Naive thymus-derived CD4-positive, alpha-beta T cell (primary cell): ENCODE measurements around the gene FGD3. TPM values are rescaled to one million over a fixed set of nuclear protein-coding genes. Genes with fewer than 3 reads are reported as not detected.
A peak's percentile ranks its signal among the peaks of the same experiment; 100 is the strongest.

Source experiments
- ATAC-seq: fragments of 150-1000 bp; cut with Tn5 transposase; 2 replicates; pipeline ENCODE4 v1.10.0; 2021; ENCODE audit warnings: mild to moderate bottlenecking, moderate library complexity
- CTCF ChIA-PET: fragments of 350-600 bp; sonication (Branson Sonifier 250); formaldehyde crosslinking; loops from one replicate; lab custom pipeline; 2021; ENCODE audit warnings: antibody characterized with exemption; lab: Charles Lee
- POLR2A ChIA-PET: fragments of 350-600 bp; sonication (Branson Sonifier 250); formaldehyde crosslinking; loops from one replicate; lab custom pipeline; 2021; ENCODE audit warnings: antibody characterized with exemption, inconsistent platforms; lab: Charles Lee
- DNase-seq, 9 donors: peaks; one replicate each; pipeline versions ENCODE4 v3.0.0 to v3.0.0-alpha.2; 2020 to 2022; ENCODE audit warnings: mixed read lengths in 1 of 9
- H3K27ac ChIP-seq: one replicate; pipeline ENCODE4 v1.7.0; 2013; ENCODE audit warnings: mild to moderate bottlenecking, low read depth, low read length, moderate library complexity
- H3K27me3 ChIP-seq, 2 donors: one replicate each; pipeline ENCODE4 v1.7.0; 2013; ENCODE audit warnings: low read length in 2 of 2, mild to moderate bottlenecking in 2 of 2, moderate library complexity in 2 of 2; ENCODE audit not compliant: control insufficient read depth in 2 of 2, insufficient read depth in 2 of 2
- H3K36me3 ChIP-seq, 3 experiments: 1 replicate in 2 of 3; 2 replicates in 1 of 3; pipeline ENCODE4 v1.7.0; 2013; ENCODE audit warnings: low read length in 3 of 3, mild to moderate bottlenecking in 3 of 3, moderate library complexity in 1 of 3; ENCODE audit not compliant: insufficient read depth in 3 of 3, control insufficient read depth in 2 of 3
- H3K4me1 ChIP-seq, 2 donors: one replicate each; pipeline ENCODE4 v1.7.0; 2013; ENCODE audit warnings: low read length in 2 of 2, mild to moderate bottlenecking in 2 of 2, moderate library complexity in 1 of 2; ENCODE audit not compliant: control insufficient read depth in 2 of 2, insufficient read depth in 2 of 2
- H3K4me3 ChIP-seq: 2 replicates; pipeline ENCODE4 v1.7.0; 2013; ENCODE audit warnings: mild to moderate bottlenecking, low read length
- H3K9me3 ChIP-seq, 3 experiments: 1 replicate in 2 of 3; 2 replicates in 1 of 3; pipeline ENCODE4 v1.7.0; 2013; ENCODE audit warnings: low read length in 3 of 3; ENCODE audit not compliant: control insufficient read depth in 2 of 3
- H3K27ac Mint-ChIP-seq, 9 donors: one replicate each; pipeline ENCODE4 v1.8.0; 2020 to 2022; ENCODE audit warnings: mixed read lengths in 9 of 9, mild to moderate bottlenecking in 8 of 9, moderate library complexity in 5 of 9, inconsistent platforms in 2 of 9
- H3K27me3 Mint-ChIP-seq, 5 donors: one replicate each; pipeline ENCODE4 v1.8.0; 2021 to 2022; ENCODE audit warnings: mixed read lengths in 5 of 5, mild to moderate bottlenecking in 1 of 5
- H3K36me3 Mint-ChIP-seq, 5 donors: one replicate each; pipeline ENCODE4 v1.8.0; 2020 to 2022; ENCODE audit warnings: mixed read lengths in 5 of 5, mild to moderate bottlenecking in 3 of 5, inconsistent platforms in 1 of 5
- H3K4me1 Mint-ChIP-seq, 7 donors: one replicate each; pipeline ENCODE4 v1.8.0; 2020 to 2022; ENCODE audit warnings: mixed read lengths in 7 of 7, mild to moderate bottlenecking in 3 of 7, inconsistent platforms in 1 of 7
- H3K4me3 Mint-ChIP-seq, 10 donors: one replicate each; pipeline ENCODE4 v1.8.0; 2020 to 2022; ENCODE audit warnings: mild to moderate bottlenecking in 10 of 10, mixed read lengths in 10 of 10, moderate library complexity in 6 of 10, inconsistent platforms in 2 of 10
- H3K9me3 Mint-ChIP-seq, 11 donors: one replicate each; pipeline ENCODE4 v1.8.0; 2020 to 2022; ENCODE audit warnings: mixed read lengths in 11 of 11, mild to moderate bottlenecking in 4 of 11, inconsistent platforms in 1 of 11, moderate library complexity in 1 of 11
- intact Hi-C, 2 donors: fragments of 100-400 bp; cut with micrococcal nuclease; formaldehyde crosslinking; loops; one replicate each; pipeline ENCODE4 v1.15.1; 2023
- polyA plus RNA-seq, 2 donors: library from polyadenylated mRNA; unstranded; fragments of 300-500 nt; fragmentation: Illumina TruSeq; gene quantifications; one replicate each; pipeline ENCODE4 v1.2.3, GENCODE V29; 2021
- total RNA-seq, 6 experiments: library from RNA in 5 of 6; stranded (reverse) in 5 of 6; gene quantifications; 1 replicate in 5 of 6; 2 replicates in 1 of 6; pipeline ENCODE4 v1.2.3 and lab custom pipeline; 2021 to 2026

Gene FGD3
- total and polyA plus RNA-seq, 7 experiments from 2014 or later = 114 to 341 (median 193) TPM

DNA sequence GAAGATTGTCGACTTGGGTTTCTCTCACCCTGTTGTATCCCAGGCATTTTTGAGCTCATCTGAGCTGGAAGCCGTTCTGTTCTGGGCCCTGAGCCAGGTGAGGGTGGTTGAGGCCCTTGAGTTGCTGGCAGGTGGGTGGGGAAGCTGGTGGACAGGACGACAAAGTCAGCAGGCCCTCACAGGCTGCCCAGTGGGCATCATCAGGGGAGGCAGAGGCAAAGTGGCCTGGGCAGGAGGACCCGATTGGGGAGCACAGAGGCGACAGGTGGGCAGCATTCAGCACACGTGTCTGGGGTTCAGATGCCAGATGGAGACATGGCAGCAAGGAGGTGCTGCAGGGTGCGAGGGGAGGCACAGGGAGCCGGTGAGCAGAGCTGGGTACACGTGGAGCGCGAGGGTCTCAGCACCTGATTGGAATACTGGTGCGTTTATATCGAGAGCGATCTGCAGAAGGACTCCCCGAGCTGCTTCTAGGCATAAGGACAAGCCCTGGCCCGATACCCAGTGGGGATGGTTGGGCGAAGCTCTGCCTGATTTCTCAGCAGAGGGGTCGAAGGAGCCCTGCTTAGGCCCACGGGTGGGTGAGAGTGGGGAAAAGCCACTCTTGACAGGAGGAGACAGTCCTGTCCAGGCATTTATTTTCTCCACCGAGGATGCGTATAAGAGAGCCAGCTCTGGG is 62.2 kb downstream of the FGD3 start:
- ATAC-seq (no peak), DNase-seq (peak in 1 of 9 donors; percentile 16)
- no peaks in the 10 kb centered on the region for H3K27me3 ChIP-seq
- Mint-ChIP-seq H3K4me3 (peak overlapping the region in 3 of 10 donors; percentile 16 to 37 (median 31)), H3K4me1 (peaks cover 12 to 52% (median 29%) of the 10 kb centered on the region in 7 donors), H3K36me3 (peaks cover 0 to 38% (median 27%) of the 10 kb centered on the region in 5 donors), H3K27ac (peak overlapping the region in 8 of 9 donors; percentile 46 to 86 (median 78)), H3K9me3 (no peaks in the 10 kb centered on the region), H3K27me3 (no peaks in the 10 kb centered on the region)
- no peak overlapping the region for H3K4me3 ChIP-seq
- ChIA-PET POLR2A (interaction anchor here (0.6 to 8.5 kb wide), 7 partner anchors 10 to 554 kb away, joined by 3 to 99 read pairs (median 4); no protein-coding TSS in a partner anchor), CTCF (interaction anchor here (0.7 to 1.6 kb wide), 2 partner anchors 15 to 28 kb away, joined by 3 to 5 read pairs; no protein-coding TSS in a partner anchor)
- no peaks in the 10 kb centered on the region for H3K9me3 ChIP-seq
- H3K36me3 ChIP-seq = peaks cover 46 to 90% (median 64%) of the 10 kb centered on the region in 3 experiments
- intact Hi-C loops = no loop called here
- peak overlapping the region; percentile 58 for H3K27ac ChIP-seq
- H3K4me1 ChIP-seq = peaks cover 0 to 19% of the 10 kb centered on the region in 2 donors

DNA sequence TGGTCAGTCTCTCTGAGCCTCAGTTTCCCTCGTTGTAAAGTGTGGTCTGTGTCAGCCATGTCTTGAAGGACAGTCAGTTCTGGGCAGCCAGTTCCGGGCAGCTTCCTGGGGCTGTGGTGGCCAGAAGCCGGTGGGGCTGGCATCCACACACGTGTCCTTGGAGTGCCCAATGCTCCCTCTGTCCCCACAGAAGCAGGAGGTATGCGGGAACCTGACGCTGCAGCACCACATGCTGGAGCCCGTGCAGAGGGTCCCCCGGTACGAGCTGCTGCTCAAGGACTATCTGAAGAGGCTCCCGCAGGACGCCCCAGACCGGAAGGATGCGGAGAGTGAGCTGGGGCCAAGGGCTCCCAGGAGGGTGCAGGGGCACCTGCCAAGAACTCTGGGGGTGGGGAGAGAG is 62.7 kb downstream of the FGD3 start:
- Histone ChIP-seq H3K27me3 (no peaks in the 10 kb centered on the region), H3K9me3 (no peaks in the 10 kb centered on the region), H3K4me3 (no peak overlapping the region), H3K36me3 (peaks cover 43 to 88% (median 59%) of the 10 kb centered on the region in 3 experiments), H3K4me1 (peaks cover 0 to 16% of the 10 kb centered on the region in 2 donors), H3K27ac (peak overlapping the region; percentile 58)
- Mint-ChIP-seq H3K27me3 (no peaks in the 10 kb centered on the region), H3K27ac (peak overlapping the region in 8 of 9 donors; percentile 51 to 88 (median 76)), H3K9me3 (no peaks in the 10 kb centered on the region), H3K36me3 (peaks cover 0 to 39% (median 31%) of the 10 kb centered on the region in 5 donors), H3K4me1 (peaks cover 12 to 49% (median 29%) of the 10 kb centered on the region in 7 donors), H3K4me3 (no peak overlapping the region)
- ChIA-PET CTCF (interaction anchor here (1.6 kb wide), 1 partner anchor 27 kb away, joined by 3 read pairs; no protein-coding TSS in a partner anchor), POLR2A (interaction anchor here (0.9 to 8.5 kb wide), 5 partner anchors 8 to 53 kb away, joined by 3 to 99 read pairs (median 9); no protein-coding TSS in a partner anchor)
- ATAC-seq (no peak), DNase-seq (peak in 1 of 9 donors; percentile 14)
- intact Hi-C loops = no loop called here

DNA sequence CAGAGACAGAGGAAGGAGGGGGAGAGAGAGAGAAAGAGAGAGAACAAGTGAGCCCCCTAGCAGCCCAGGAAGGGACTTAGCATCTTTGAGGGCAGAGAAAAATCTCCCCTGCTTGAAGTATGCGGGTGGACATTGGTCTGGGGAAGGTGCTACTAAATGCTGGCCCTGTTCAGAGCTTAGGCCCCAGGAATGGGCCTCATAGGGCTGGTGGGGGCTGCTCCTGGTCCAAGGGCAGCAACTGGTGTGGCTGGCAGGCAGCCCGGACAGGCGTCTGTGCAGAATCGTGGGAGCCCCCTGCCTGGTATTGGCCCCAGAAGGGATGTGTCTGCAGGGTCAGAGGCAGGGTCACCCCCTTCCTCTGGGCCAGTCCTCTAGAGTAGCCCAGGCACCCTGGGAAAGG is 63.4 kb downstream of the FGD3 start:
- CTCF ChIA-PET = no interaction called here
- Histone ChIP-seq H3K9me3 (no peaks in the 10 kb centered on the region), H3K36me3 (peaks cover 40 to 87% (median 56%) of the 10 kb centered on the region in 3 experiments), H3K27me3 (no peaks in the 10 kb centered on the region), H3K4me1 (peaks cover 0 to 16% of the 10 kb centered on the region in 2 donors), H3K4me3 (no peak overlapping the region), H3K27ac (peak overlapping the region; percentile 58)
- Mint-ChIP-seq H3K9me3 (no peaks in the 10 kb centered on the region), H3K27me3 (no peaks in the 10 kb centered on the region), H3K36me3 (peaks cover 0 to 41% (median 32%) of the 10 kb centered on the region in 5 donors), H3K27ac (peak overlapping the region; percentile 51 to 88 (median 72)), H3K4me1 (peaks cover 12 to 45% (median 24%) of the 10 kb centered on the region in 7 donors), H3K4me3 (peak overlapping the region in 1 of 10 donors; percentile 26)
- DNase-seq (peak in 1 of 9 donors; percentile 15), ATAC-seq (no peak)
- intact Hi-C loops = no loop called here
- POLR2A ChIA-PET = interaction anchor here (2.3 to 8.5 kb wide), 3 partner anchors 8 to 45 kb away, joined by 9 to 99 read pairs (median 12); no protein-coding TSS in a partner anchor

DNA sequence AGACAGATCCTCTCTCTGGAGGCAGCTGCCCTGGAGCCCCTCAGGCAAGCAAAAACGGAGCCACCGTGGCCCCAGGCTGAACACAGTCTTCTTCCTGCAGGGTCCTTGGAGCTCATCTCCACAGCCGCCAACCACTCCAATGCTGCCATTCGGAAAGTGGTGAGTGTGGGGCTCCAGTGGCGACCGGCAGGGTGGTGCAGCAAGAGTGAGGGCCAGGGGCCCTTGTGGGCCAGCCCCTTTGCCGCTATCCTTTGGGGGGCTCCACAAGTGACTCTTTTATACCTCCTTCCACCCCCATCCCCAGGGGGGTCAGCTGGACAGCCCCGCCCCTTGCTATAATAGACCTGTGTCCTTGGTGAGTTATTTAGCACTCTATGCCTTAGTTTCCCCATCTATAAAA is 63.8 kb downstream of the FGD3 start:
- H3K36me3 Mint-ChIP-seq = peaks cover 0 to 40% (median 28%) of the 10 kb centered on the region in 5 donors
- H3K4me3 Mint-ChIP-seq = no peak overlapping the region
- ChIA-PET CTCF (no interaction called here), POLR2A (interaction anchor here (2.3 to 8.5 kb wide), 3 partner anchors 9 to 45 kb away, joined by 9 to 99 read pairs (median 12); no protein-coding TSS in a partner anchor)
- H3K27ac Mint-ChIP-seq = peak overlapping the region in 7 of 9 donors; percentile 58 to 84 (median 75)
- no peaks in the 10 kb centered on the region for H3K9me3 Mint-ChIP-seq
- no peaks in the 10 kb centered on the region for H3K9me3 ChIP-seq
- peaks cover 36 to 87% (median 55%) of the 10 kb centered on the region in 3 experiments for H3K36me3 ChIP-seq
- H3K27me3 Mint-ChIP-seq = no peaks in the 10 kb centered on the region
- intact Hi-C loops = no loop called here
- peaks cover 12 to 41% (median 20%) of the 10 kb centered on the region in 7 donors for H3K4me1 Mint-ChIP-seq
- peak overlapping the region; percentile 58 for H3K27ac ChIP-seq
- H3K27me3 ChIP-seq = no peaks in the 10 kb centered on the region
- ATAC-seq (no peak), DNase-seq (peak in 1 of 9 donors; percentile 7)
- peaks cover 0 to 16% of the 10 kb centered on the region in 2 donors for H3K4me1 ChIP-seq
- H3K4me3 ChIP-seq = no peak overlapping the region

DNA sequence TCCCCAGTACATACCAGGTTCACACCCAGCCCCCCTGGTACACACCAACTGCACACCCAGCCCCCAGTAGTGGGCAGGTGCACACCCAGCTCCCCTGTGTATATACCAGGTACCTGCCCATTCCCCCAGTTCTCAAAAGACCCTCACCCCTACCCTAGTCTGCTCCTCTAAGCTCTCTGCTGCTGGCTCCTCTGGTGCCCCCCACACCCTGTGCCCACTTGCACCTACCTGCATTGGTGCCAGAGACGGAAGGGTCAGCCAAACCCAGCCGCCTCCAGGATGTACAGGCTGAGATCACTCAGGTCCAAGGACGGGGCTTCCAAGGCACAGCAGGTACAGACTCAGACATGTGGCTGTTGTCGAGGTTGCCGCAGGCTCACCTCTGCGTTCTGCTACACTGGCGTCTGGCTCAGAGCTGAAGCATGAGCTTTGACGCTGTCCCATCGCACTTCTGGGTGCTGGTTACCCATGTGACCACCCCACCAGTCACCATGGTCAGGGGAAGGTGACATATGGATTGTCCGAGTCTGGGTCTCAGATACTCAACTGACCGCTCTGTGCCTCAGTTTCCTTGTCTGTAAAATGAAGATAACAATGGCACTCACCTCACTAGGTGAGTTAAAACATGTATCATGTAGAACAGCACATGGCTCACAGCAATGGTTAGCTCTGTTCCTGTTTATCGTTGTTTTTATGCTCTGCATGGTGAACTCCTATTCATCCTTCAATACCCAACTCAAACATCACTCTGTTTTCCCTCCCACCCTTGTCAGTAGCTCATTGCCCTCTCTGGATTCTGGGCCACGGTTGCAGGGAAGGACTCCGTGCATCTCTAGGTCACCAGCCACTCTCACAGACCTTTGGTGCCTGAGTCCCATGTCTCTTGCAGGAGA is 65.9 kb downstream of the FGD3 start:
- H3K27me3 ChIP-seq = no peaks in the 10 kb centered on the region
- peak overlapping the region; percentile 23 for H3K27ac ChIP-seq
- peaks cover 24 to 89% (median 54%) of the 10 kb centered on the region in 3 experiments for H3K36me3 ChIP-seq
- no peak overlapping the region for H3K4me3 ChIP-seq
- ChIA-PET POLR2A (interaction anchor here (0.5 to 8.5 kb wide), 10 partner anchors 9 to 137 kb away, joined by 3 to 99 read pairs (median 4); no protein-coding TSS in a partner anchor), CTCF (interaction anchor here (0.5 to 3.0 kb wide), 5 partner anchors 10 to 136 kb away, joined by 3 to 11 read pairs (median 3); no protein-coding TSS in a partner anchor)
- Mint-ChIP-seq H3K27me3 (no peaks in the 10 kb centered on the region), H3K9me3 (peaks cover 0 to under 1% (median 0%) of the 10 kb centered on the region in 11 donors), H3K4me1 (peaks cover 14 to 42% (median 22%) of the 10 kb centered on the region in 7 donors), H3K4me3 (no peak overlapping the region), H3K36me3 (peaks cover 0 to 41% (median 27%) of the 10 kb centered on the region in 5 donors), H3K27ac (peak overlapping the region in 8 of 9 donors; percentile 59 to 91 (median 84))
- DNase-seq (no peak), ATAC-seq (no peak)
- H3K4me1 ChIP-seq = peaks cover 0 to 11% of the 10 kb centered on the region in 2 donors
- H3K9me3 ChIP-seq = no peaks in the 10 kb centered on the region
- intact Hi-C loops = loop anchor here in 1 of 2 donors (1.0 kb wide), 1 partner anchor 10 kb away; no protein-coding TSS in a partner anchor
